ENCODE results near the gene TTBK1.

The TTBK1 gene

GRCh38 chr6:43263314-43264178 lies 20.3 kb downstream of the TTBK1 start:
- DNase-seq (ENCODE audit: extremely low spot score) = peak; percentile 93
- ChIA-PET CTCF (interaction anchor here (0.6 to 6.6 kb wide), 24 partner anchors 9 to 243 kb away, joined by 3 to 77 read pairs (median 4); partner anchors contain the start of genes DLK2, DNPH1 and LRRC73), POLR2A (no interaction called here)
- peak; percentile 94 for TF ChIP-seq CTCF (IDR thresholded peaks at IDR 0.05; ENCODE audit: control extremely low read depth, extremely low read depth, low read depth, missing control alignments)

GRCh38 chr6:43264599-43265145 lies 21.4 kb downstream of the TTBK1 start:
- DNase-seq (ENCODE audit: extremely low spot score) = no peak
- no peak for TF ChIP-seq CTCF (IDR thresholded peaks at IDR 0.05; ENCODE audit: control extremely low read depth, extremely low read depth, low read depth, missing control alignments)
- POLR2A ChIA-PET = no interaction called here
- CTCF ChIA-PET = interaction anchor here (0.9 to 6.6 kb wide), 13 partner anchors 11 to 242 kb away, joined by 3 to 77 read pairs (median 4); partner anchors contain the start of genes DNPH1 and LRRC73

- TF ChIP-seq CTCF (IDR thresholded peaks at IDR 0.05; ENCODE audit: control extremely low read depth, extremely low read depth, low read depth, missing control alignments) = no peak
- DNase-seq (ENCODE audit: extremely low spot score) = no peak
- ChIA-PET POLR2A (no interaction called here), CTCF (interaction anchor here (0.8 to 6.6 kb wide), 6 partner anchors 12 to 241 kb away, joined by 3 to 77 read pairs (median 6); partner anchors contain the start of genes DNPH1 and LRRC73)
These were observed 22.3 kb downstream of the TTBK1 start for GRCh38 chr6:43265564-43265963.

- ChIA-PET POLR2A (no interaction called here), CTCF (interaction anchor here (0.8 to 3.2 kb wide), 5 partner anchors 10 to 239 kb away, joined by 3 to 14 read pairs (median 7); partner anchors contain the start of gene DNPH1)
- no peak for TF ChIP-seq CTCF (IDR thresholded peaks at IDR 0.05; ENCODE audit: control extremely low read depth, extremely low read depth, low read depth, missing control alignments)
- no peak for DNase-seq (ENCODE audit: extremely low spot score)
These were observed 24.5 kb downstream of the TTBK1 start for GRCh38 chr6:43267619-43268354.

GRCh38 chr6:43268355-43268700 lies 25.0 kb downstream of the TTBK1 start:
- TF ChIP-seq CTCF (IDR thresholded peaks at IDR 0.05; ENCODE audit: control extremely low read depth, extremely low read depth, low read depth, missing control alignments) = no peak
- POLR2A ChIA-PET = no interaction called here
- CTCF ChIA-PET = interaction anchor here (0.8 to 3.2 kb wide), 6 partner anchors 11 to 238 kb away, joined by 3 to 14 read pairs (median 6); partner anchors contain the start of gene DNPH1
- no peak for DNase-seq (ENCODE audit: extremely low spot score)

GRCh38 chr6:43268782-43269272 lies 25.5 kb downstream of the TTBK1 start:
- CTCF ChIA-PET = interaction anchor here (1.2 to 3.2 kb wide), 6 partner anchors 9 to 238 kb away, joined by 3 to 14 read pairs (median 6); partner anchors contain the start of gene DNPH1
- no peak for DNase-seq (ENCODE audit: extremely low spot score)
- POLR2A ChIA-PET = no interaction called here
- TF ChIP-seq CTCF (IDR thresholded peaks at IDR 0.05; ENCODE audit: control extremely low read depth, extremely low read depth, low read depth, missing control alignments) = no peak
